MG63 (cell line): ENCODE results near the gene ACER2. TPM values are rescaled to one million over a fixed set of nuclear protein-coding genes. Genes with fewer than 3 reads are reported as not detected.

Experiments used
- DNase-seq: peaks from one replicate; pipeline ENCODE4 v3.0.0-alpha.2; 2020
- H3K27me3 ChIP-seq: fragments of 250-450 bp; sonication (Bioruptor Pico); 2 replicates; pipeline ENCODE4 v1.5.1; 2020; ENCODE audit warnings: mild to moderate bottlenecking, moderate library complexity
- H3K36me3 ChIP-seq: fragments of 250-450 bp; sonication (Bioruptor Pico); 2 replicates; pipeline ENCODE4 v1.5.1; 2020; ENCODE audit warnings: mild to moderate bottlenecking, moderate library complexity
- H3K4me3 ChIP-seq: fragments of 250-450 bp; sonication (Bioruptor Pico); 2 replicates; pipeline ENCODE4 v1.5.1; 2020; ENCODE audit warnings: mild to moderate bottlenecking, moderate library complexity
- H3K9me3 ChIP-seq: fragments of 250-450 bp; sonication (Bioruptor Pico); 2 replicates; pipeline ENCODE4 v1.5.1; 2020; ENCODE audit warnings: mild to moderate bottlenecking, moderate library complexity
- total RNA-seq: library from RNA; depleted of rRNA; stranded (reverse); fragments of >200 nt; shearing (Covaris generic); gene quantifications from 2 replicates; pipeline ENCODE4 v1.2.3, GENCODE V29; 2014; ENCODE audit warnings: low replicate concordance; rRNA removed

The ACER2 gene
- total RNA-seq, 1 experiment from 2014 or later: 2.2 TPM

GRCh38 chr9:19486803-19487202, 78.0 kb downstream of the ACER2 start:
- no peaks in the 10 kb centered on the region for H3K9me3 ChIP-seq

GRCh38 chr9:19488721-19489120, 79.9 kb downstream of the ACER2 start:
- H3K36me3 ChIP-seq: no peaks in the 10 kb centered on the region
- H3K9me3 ChIP-seq: no peaks in the 10 kb centered on the region
- no peak for DNase-seq
- H3K27me3 ChIP-seq: peaks cover 9% of the 10 kb centered on the region
- H3K4me3 ChIP-seq: no peak overlapping the region

More at GRCh38 chr9:19486803-19487202, 78.0 kb downstream of the ACER2 start:
- peaks cover 4% of the 10 kb centered on the region for H3K27me3 ChIP-seq
- H3K4me3 ChIP-seq: no peak overlapping the region
- no peak for DNase-seq
- H3K36me3 ChIP-seq: no peaks in the 10 kb centered on the region

GRCh38 chr9:19490269-19490668, 81.5 kb downstream of the ACER2 start:
- DNase-seq: no peak
- no peaks in the 10 kb centered on the region for H3K9me3 ChIP-seq
- peaks cover 18% of the 10 kb centered on the region for H3K27me3 ChIP-seq
- no peak overlapping the region for H3K4me3 ChIP-seq
- H3K36me3 ChIP-seq: no peaks in the 10 kb centered on the region

- H3K27me3 ChIP-seq: peaks cover 18% of the 10 kb centered on the region
- no peak for DNase-seq
- H3K4me3 ChIP-seq: no peak overlapping the region
- no peaks in the 10 kb centered on the region for H3K9me3 ChIP-seq
- no peaks in the 10 kb centered on the region for H3K36me3 ChIP-seq
These were observed 82.0 kb downstream of the ACER2 start for GRCh38 chr9:19490828-19491227.

- Histone ChIP-seq H3K9me3 (no peaks in the 10 kb centered on the region), H3K4me3 (no peak overlapping the region)
- DNase-seq: no peak
These were observed 84.0 kb downstream of the ACER2 start for GRCh38 chr9:19492775-19493173.

GRCh38 chr9:19493174-19493811, 84.5 kb downstream of the ACER2 start:
- DNase-seq: peak; percentile 63
- no peaks in the 10 kb centered on the region for H3K36me3 ChIP-seq
- H3K4me3 ChIP-seq: peak overlapping the region; percentile 43
- H3K27me3 ChIP-seq: peaks cover 18% of the 10 kb centered on the region
- no peaks in the 10 kb centered on the region for H3K9me3 ChIP-seq

More at GRCh38 chr9:19492775-19493173, 84.0 kb downstream of the ACER2 start:
- Histone ChIP-seq H3K36me3 (no peaks in the 10 kb centered on the region), H3K27me3 (peaks cover 18% of the 10 kb centered on the region)

GRCh38 chr9:19493876-19494275, 85.1 kb downstream of the ACER2 start:
- no peak for DNase-seq
- H3K4me3 ChIP-seq: peak overlapping the region; percentile 43
- H3K9me3 ChIP-seq: no peaks in the 10 kb centered on the region

GRCh38 chr9:19495186-19496028, 86.6 kb downstream of the ACER2 start:
- H3K27me3 ChIP-seq: peaks cover 18% of the 10 kb centered on the region
- no peak for DNase-seq
- H3K4me3 ChIP-seq: no peak overlapping the region
- H3K36me3 ChIP-seq: no peaks in the 10 kb centered on the region
- H3K9me3 ChIP-seq: no peaks in the 10 kb centered on the region

More at GRCh38 chr9:19493876-19494275, 85.1 kb downstream of the ACER2 start:
- Histone ChIP-seq H3K36me3 (no peaks in the 10 kb centered on the region), H3K27me3 (peaks cover 18% of the 10 kb centered on the region)

- Histone ChIP-seq H3K36me3 (no peaks in the 10 kb centered on the region), H3K27me3 (peaks cover 20% of the 10 kb centered on the region), H3K9me3 (no peaks in the 10 kb centered on the region), H3K4me3 (no peak overlapping the region)
- no peak for DNase-seq
These were observed 87.7 kb downstream of the ACER2 start for GRCh38 chr9:19496321-19497050.

- no peak overlapping the region for H3K4me3 ChIP-seq
- H3K36me3 ChIP-seq: no peaks in the 10 kb centered on the region
- H3K27me3 ChIP-seq: peaks cover 18% of the 10 kb centered on the region
- H3K9me3 ChIP-seq: no peaks in the 10 kb centered on the region
- DNase-seq: no peak
These were observed 88.5 kb downstream of the ACER2 start for GRCh38 chr9:19497276-19497675.

GRCh38 chr9:19498015-19498414, 89.2 kb downstream of the ACER2 start:
- peaks cover 22% of the 10 kb centered on the region for H3K27me3 ChIP-seq
- no peak overlapping the region for H3K4me3 ChIP-seq
- H3K36me3 ChIP-seq: no peaks in the 10 kb centered on the region
- H3K9me3 ChIP-seq: no peaks in the 10 kb centered on the region
- DNase-seq: no peak

Other genes with a start within 250 kb of the ACER2 start
- gene DENND4C, start 178.3 kb upstream of the ACER2 start, total RNA-seq: 26.6 and 26.8 TPM in 2 replicates
- gene RPS6, start 28.8 kb upstream of the ACER2 start, total RNA-seq: 3,498 and 3,874 TPM in 2 replicates